A549 (cell line): ENCODE data around the gene PLSCR3. TPM values are rescaled to one million over a fixed set of nuclear protein-coding genes. Genes with fewer than 3 reads are reported as not detected.

Source experiments
- ATAC-seq, 2 experiments: fragments of 200-7000 bp in 1 of 2; fragments of >200 bp in 1 of 2; cut with Nextera tagmentation in 1 of 2; cut with Tn5 transposase in 1 of 2; 3 replicates each; pipeline versions ENCODE4 v1.8.0 to v1.9.1; 2018 to 2020; ENCODE audit warnings: mild to moderate bottlenecking in 1 of 2, moderate library complexity in 1 of 2
- CTCF ChIA-PET: fragments of 300-600 bp; sonication (Branson Sonifier 250); formaldehyde crosslinking; extraction: SDS; loops from one replicate; lab custom pipeline; 2021; ENCODE audit warnings: antibody characterized with exemption, inconsistent platforms; lab: Yijun Ruan, JAX
- POLR2A ChIA-PET: fragments of 350-600 bp; formaldehyde crosslinking; extraction: SDS; loops from one replicate; lab custom pipeline; 2021; ENCODE audit warnings: antibody characterized with exemption, inconsistent platforms; lab: Yijun Ruan, JAX
- DNase-seq, 2 experiments: peaks; one replicate each; pipeline versions ENCODE4 v3.0.0 to v3.0.0-alpha.2; 2011 to 2016; ENCODE audit warnings: low read depth in 1 of 2, low spot score in 1 of 2
- FAIRE-seq: peaks from 2 replicates; lab custom pipeline; 2011; peaks lifted over from hg19 to GRCh38; lab: Jason Lieb, UNC
- H3K27ac ChIP-seq, 2 experiments: fragments of >200 bp; sonication (Bioruptor Twin); formaldehyde crosslinking; 3 replicates each; pipeline ENCODE4 v1.5.1; 2016 to 2017
- H3K4me1 ChIP-seq: fragments of >200 bp; sonication (Bioruptor Twin); formaldehyde crosslinking; 3 replicates; pipeline ENCODE4 v1.6.1; 2016
- H3K4me2 ChIP-seq: fragments of >200 bp; sonication (Bioruptor Twin); formaldehyde crosslinking; 3 replicates; pipeline ENCODE4 v1.6.1; 2016
- H3K4me3 ChIP-seq: fragments of >200 bp; sonication (Bioruptor Twin); formaldehyde crosslinking; 3 replicates; pipeline ENCODE4 v1.5.1; 2016
- H3K9me3 ChIP-seq: fragments of >200 bp; sonication (Bioruptor Twin); formaldehyde crosslinking; 3 replicates; pipeline ENCODE4 v1.6.1; 2016
- BHLHE40 ChIP-seq: IDR thresholded peaks from 2 replicates; pipeline ENCODE4 v1.6.1; 2012; ENCODE audit warnings: low read depth, low read length, inconsistent platforms
- CBX2 ChIP-seq: fragments of 200-600 bp; sonication (generic); IDR thresholded peaks from 2 replicates; pipeline ENCODE4 v1.6.1; 2016; ENCODE audit warnings: low read depth, mild to moderate bottlenecking, borderline replicate concordance
- CBX8 ChIP-seq: fragments of 200-600 bp; sonication (generic); IDR thresholded peaks from 2 replicates; pipeline ENCODE4 v1.6.1; 2016
- CEBPB ChIP-seq, 2 experiments: fragments of >200 bp in 1 of 2; sonication (Bioruptor Twin) in 1 of 2; formaldehyde crosslinking in 1 of 2; IDR thresholded peaks; 2 replicates each; pipeline ENCODE4 v1.6.1; 2012 to 2016
- CHD4 ChIP-seq: fragments of 200-600 bp; sonication (generic); IDR thresholded peaks from 2 replicates; pipeline ENCODE4 v1.6.1; 2016; ENCODE audit warnings: antibody characterized with exemption, mild to moderate bottlenecking, borderline replicate concordance
- EHMT2 ChIP-seq: fragments of 200-600 bp; sonication (generic); IDR thresholded peaks from 2 replicates; pipeline ENCODE4 v1.6.1; 2016; ENCODE audit warnings: antibody characterized with exemption, low read depth, mild to moderate bottlenecking, moderate library complexity
- ELK1 ChIP-seq: fragments of 150-350 bp; IDR thresholded peaks from 2 replicates; pipeline ENCODE4 v1.6.1; 2014; ENCODE audit warnings: low read depth, mild to moderate bottlenecking, low read length
- GATA3 ChIP-seq: IDR thresholded peaks from 2 replicates; pipeline ENCODE4 v1.6.1; 2012; ENCODE audit warnings: borderline replicate concordance
- HDAC2 ChIP-seq: fragments of 200-600 bp; sonication (generic); IDR thresholded peaks from 2 replicates; pipeline ENCODE4 v1.6.1; 2016
- HEYL ChIP-seq: fragments of 250-450 bp; sonication (Bioruptor Pico); IDR thresholded peaks from 2 replicates; pipeline ENCODE4 v1.8.0; 2021; ENCODE audit warnings: mild to moderate bottlenecking, moderate library complexity
- HMGXB4 ChIP-seq: fragments of 250-450 bp; sonication (Bioruptor Pico); IDR thresholded peaks from 2 replicates; pipeline ENCODE4 v1.5.0; 2021; ENCODE audit warnings: mild to moderate bottlenecking, moderate library complexity, borderline replicate concordance
- HOXA7 ChIP-seq: fragments of 250-450 bp; sonication (Bioruptor Pico); IDR thresholded peaks from 2 replicates; pipeline ENCODE4 v1.5.0; 2020; ENCODE audit warnings: mild to moderate bottlenecking, moderate library complexity
- HOXB13 ChIP-seq: fragments of 250-450 bp; sonication (Bioruptor Pico); IDR thresholded peaks from 2 replicates; pipeline ENCODE4 v1.5.0; 2020; ENCODE audit warnings: low read depth, mild to moderate bottlenecking, moderate library complexity
- JUNB ChIP-seq: fragments of >200 bp; sonication (Bioruptor Twin); formaldehyde crosslinking; IDR thresholded peaks from 2 replicates; pipeline ENCODE4 v1.6.1; 2016
- NFE2L2 ChIP-seq: fragments of 150-350 bp; conservative IDR thresholded peaks from 2 replicates; pipeline ENCODE4 v1.6.1; 2014; ENCODE audit warnings: low read length
- NR3C1 ChIP-seq: fragments of >200 bp; sonication (Bioruptor Twin); formaldehyde crosslinking; IDR thresholded peaks from 3 replicates; pipeline ENCODE4 v1.6.1; 2017
- PBX3 ChIP-seq: IDR thresholded peaks from 2 replicates; pipeline ENCODE4 v1.6.1; 2012
- PHF8 ChIP-seq: fragments of 200-600 bp; sonication (generic); IDR thresholded peaks from 2 replicates; pipeline ENCODE4 v1.6.1; 2016; ENCODE audit warnings: low read depth, mild to moderate bottlenecking, antibody characterized with exemption, moderate library complexity, borderline replicate concordance
- POLR2AphosphoS2 ChIP-seq: conservative IDR thresholded peaks from 2 replicates; pipeline ENCODE4 v1.6.1; 2012; ENCODE audit warnings: low read length, improper control_type of control experiment, inconsistent platforms
- RAD21 ChIP-seq, 2 experiments: fragments of >200 bp in 1 of 2; sonication (Bioruptor Twin) in 1 of 2; formaldehyde crosslinking in 1 of 2; IDR thresholded peaks in 1 of 2; conservative IDR thresholded peaks in 1 of 2; 2 replicates in 1 of 2; 3 replicates in 1 of 2; pipeline ENCODE4 v1.6.1; 2012 to 2018; ENCODE audit warnings: inconsistent platforms in 1 of 2
- RCOR1 ChIP-seq: fragments of 150-350 bp; IDR thresholded peaks from 2 replicates; pipeline ENCODE4 v1.6.1; 2014; ENCODE audit warnings: antibody characterized with exemption, low read length, low read depth
- RFX5 ChIP-seq: fragments of 450-650 bp; IDR thresholded peaks from 2 replicates; pipeline ENCODE4 v1.7.1; 2014; ENCODE audit warnings: antibody characterized with exemption, mild to moderate bottlenecking, moderate library complexity
- RNF2 ChIP-seq: fragments of 200-600 bp; sonication (generic); IDR thresholded peaks from 2 replicates; pipeline ENCODE4 v1.6.1; 2016; ENCODE audit warnings: low read depth, mild to moderate bottlenecking, antibody characterized with exemption, moderate library complexity, borderline replicate concordance
- SMC3 ChIP-seq: fragments of >200 bp; sonication (Bioruptor Twin); formaldehyde crosslinking; IDR thresholded peaks from 3 replicates; pipeline ENCODE4 v1.6.1; 2018; ENCODE audit warnings: inconsistent platforms
- TP53 ChIP-seq: fragments of 250-450 bp; sonication (Bioruptor Pico); IDR thresholded peaks from 2 replicates; pipeline ENCODE4 v1.5.0; 2021; ENCODE audit warnings: mild to moderate bottlenecking, moderate library complexity
- ZFP36 ChIP-seq: fragments of 450-650 bp; IDR thresholded peaks from 2 replicates; pipeline ENCODE4 v1.6.1; 2014; ENCODE audit warnings: borderline replicate concordance; ENCODE audit not compliant: partially characterized antibody
- ZNF302 ChIP-seq: fragments of 250-450 bp; sonication (Bioruptor Pico); IDR thresholded peaks from 2 replicates; pipeline ENCODE4 v1.9.0; 2021; ENCODE audit warnings: inconsistent platforms, mild to moderate bottlenecking, moderate library complexity
- WGBS: methylation state at CpG from one replicate; pipeline ENCODE4 v1.1.6; 2017; ENCODE audit errors: missing lambda C conversion rate; 5-methylcytosine and 5-hydroxymethylcytosine counted together
- polyA plus RNA-seq, 4 experiments: library from polyadenylated mRNA; depleted of rRNA in 3 of 4; stranded (reverse); fragments of >200 nt; fragmentation: RNase III in 1 of 4; extraction: RNeasy Plus Mini Kit Qiagen cat#74134 plus additional on column Dnase treatment in 1 of 4; gene quantifications; 2 replicates in 3 of 4; 3 replicates in 1 of 4; pipeline ENCODE4 v1.2.3, GENCODE V29; 2011 to 2017
- TF ChIP-seq, protein P1 (sequence below): IDR thresholded peaks from 2 replicates; pipeline ENCODE4 v1.6.1; 2012
- TF ChIP-seq, protein P2 (sequence below): IDR thresholded peaks from 2 replicates; pipeline ENCODE4 v1.6.1; 2012; ENCODE audit warnings: low read depth, borderline replicate concordance

PLSCR3 gene
- polyA plus RNA-seq, 2 of the 4 experiments (the other 2 are of a cell fraction), result 11.0 to 29.6 TPM

DNA sequence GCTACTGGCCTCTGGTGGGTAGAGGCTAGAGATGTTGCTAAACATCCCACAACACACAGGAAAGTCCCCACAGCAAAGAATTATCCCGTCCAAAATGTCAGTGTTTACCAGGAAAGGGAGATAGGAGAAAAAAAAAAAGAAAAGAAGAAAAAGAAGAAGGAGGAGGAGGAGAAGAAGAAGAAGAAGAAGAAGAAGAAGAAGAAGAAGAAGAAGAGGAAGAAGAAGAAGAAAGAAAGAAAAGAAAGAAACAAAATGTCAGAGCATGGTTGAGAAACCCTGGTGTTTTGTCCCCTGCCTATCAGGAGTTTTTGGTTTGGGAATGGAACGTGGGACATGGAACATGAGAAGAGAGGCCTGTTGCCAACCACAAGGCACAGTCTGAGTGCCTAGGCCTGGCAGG, 36.9 kb downstream of the PLSCR3 start:
- Histone ChIP-seq H3K4me3 (no peak overlapping the region), H3K4me1 (peaks cover 37% of the 10 kb centered on the region), H3K4me2 (no peak overlapping the region), H3K9me3 (no peaks in the 10 kb centered on the region), H3K27ac (no peak overlapping the region)
- WGBS, result 82% methylated on average over 2 of the region's 2 CpGs
- ATAC-seq, result no peak
- ChIA-PET POLR2A (no interaction called here), CTCF (interaction anchor here (1.2 to 6.6 kb wide), 11 partner anchors 13 to 244 kb away, joined by 4 to 232 read pairs (median 14); partner anchors contain the start of genes FGF11, NLGN2, PLSCR3 and SENP3)
- DNase-seq, result no peak
- TF ChIP-seq CBX2 (no peak), HOXA7 (CRISPR knock-in tag) (no peak), HMGXB4 (CRISPR knock-in tag) (no peak), ELK1 (no peak), PBX3 (no peak), HEYL (no peak), ZFP36 (no peak), JUNB (no peak), RFX5 (no peak), POLR2AphosphoS2 (no peak), EHMT2 (no peak)
- TF ChIP-seq, protein P1, sequence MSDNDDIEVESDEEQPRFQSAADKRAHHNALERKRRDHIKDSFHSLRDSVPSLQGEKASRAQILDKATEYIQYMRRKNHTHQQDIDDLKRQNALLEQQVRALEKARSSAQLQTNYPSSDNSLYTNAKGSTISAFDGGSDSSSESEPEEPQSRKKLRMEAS, result no peak
- no peak for FAIRE-seq

GRCh38 chr17:7356756-7357155, 37.6 kb downstream of the PLSCR3 start:
- Histone ChIP-seq H3K4me2 (no peak overlapping the region), H3K27ac (no peak overlapping the region), H3K4me1 (peaks cover 37% of the 10 kb centered on the region), H3K4me3 (no peak overlapping the region), H3K9me3 (no peaks in the 10 kb centered on the region)
- ChIA-PET POLR2A (interaction anchor here (1.0 to 1.1 kb wide), 3 partner anchors 38 to 204 kb away, joined by 3 read pairs; partner anchors contain the start of genes PLSCR3 and ZBTB4), CTCF (interaction anchor here (0.6 to 6.6 kb wide), 43 partner anchors 12 to 331 kb away, joined by 3 to 232 read pairs (median 9); partner anchors contain the start of genes ACAP1, FGF11, MPDU1 and NEURL4)
- WGBS, result 78% methylated on average over 8 of the region's 8 CpGs
- ATAC-seq (no peak), DNase-seq (no peak), FAIRE-seq (no peak)
- no peak for TF ChIP-seq BHLHE40
- no peak for TF ChIP-seq HEYL

DNA sequence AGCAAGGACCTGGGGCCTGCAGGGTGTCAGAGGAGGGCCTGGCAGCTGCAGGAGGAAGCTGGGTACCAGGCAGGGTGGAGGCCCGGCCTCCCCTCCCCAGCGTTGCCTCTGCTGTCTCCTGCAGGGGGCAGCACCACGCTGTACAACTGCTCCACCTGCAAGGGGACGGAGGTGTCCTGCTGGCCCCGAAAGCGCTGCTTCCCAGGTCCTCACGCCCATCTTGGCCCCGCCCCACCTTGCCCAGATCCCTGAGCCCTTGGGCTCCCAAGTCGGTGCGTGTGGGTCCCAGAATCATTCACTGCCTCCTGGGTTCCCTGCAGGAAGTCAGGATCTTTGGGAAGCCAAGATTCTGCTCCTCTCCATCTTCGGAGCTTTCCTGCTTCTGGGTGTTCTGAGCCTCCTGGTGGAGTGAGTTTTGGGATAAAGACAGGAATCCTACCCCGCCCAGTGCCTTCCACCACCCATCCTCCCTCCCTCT, 38.2 kb downstream of the PLSCR3 start:
- 13% methylated on average over 12 of the region's 12 CpGs for WGBS
- DNase-seq (peak; percentile 89 to 92), FAIRE-seq (no peak), ATAC-seq (peak; percentile 52 to 73)
- Histone ChIP-seq H3K4me3 (no peak overlapping the region), H3K27ac (peak overlapping the region in 1 of 2 experiments; percentile 25; a peak in 2 of 6 replicates), H3K4me1 (peaks cover 37% of the 10 kb centered on the region), H3K4me2 (peak overlapping the region; percentile 48), H3K9me3 (no peaks in the 10 kb centered on the region)
- POLR2A ChIA-PET, result interaction anchor here (0.6 to 3.9 kb wide), 8 partner anchors 38 to 205 kb away, joined by 3 to 25 read pairs (median 4); partner anchors contain the start of genes PLSCR3, TMEM102, TMEM256 and ZBTB4
- CTCF ChIA-PET, result interaction anchor here (0.6 to 6.6 kb wide), 70 partner anchors 11 to 332 kb away, joined by 3 to 232 read pairs (median 6); partner anchors contain the start of genes ACAP1, FGF11, GPS2 and MPDU1
- TF ChIP-seq SMC3, result peak; percentile 89
- no peak for TF ChIP-seq CEBPB (IDR thresholded peaks at IDR 0.05)
- no peak for TF ChIP-seq HOXA7 (CRISPR knock-in tag)
- TF ChIP-seq NFE2L2, result no peak
- no peak for TF ChIP-seq TP53
- TF ChIP-seq JUNB, result no peak
- peak; percentile 95 to 96 for TF ChIP-seq RAD21 (conservative IDR thresholded peaks at IDR 0.05 in 1 of 2, IDR thresholded peaks at IDR 0.05 in 1 of 2)
- TF ChIP-seq GATA3, result no peak
- no peak for TF ChIP-seq CHD4
- no peak for TF ChIP-seq HDAC2
- TF ChIP-seq, protein P2, sequence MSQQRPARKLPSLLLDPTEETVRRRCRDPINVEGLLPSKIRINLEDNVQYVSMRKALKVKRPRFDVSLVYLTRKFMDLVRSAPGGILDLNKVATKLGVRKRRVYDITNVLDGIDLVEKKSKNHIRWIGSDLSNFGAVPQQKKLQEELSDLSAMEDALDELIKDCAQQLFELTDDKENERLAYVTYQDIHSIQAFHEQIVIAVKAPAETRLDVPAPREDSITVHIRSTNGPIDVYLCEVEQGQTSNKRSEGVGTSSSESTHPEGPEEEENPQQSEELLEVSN, result no peak
- no peak for TF ChIP-seq ZNF302 (CRISPR knock-in tag)
- no peak for TF ChIP-seq NR3C1
- no peak for TF ChIP-seq RCOR1
- no peak for TF ChIP-seq ZFP36
- TF ChIP-seq EHMT2, result no peak
- TF ChIP-seq RNF2, result no peak
- TF ChIP-seq PHF8, result no peak
- no peak for TF ChIP-seq CBX8
- TF ChIP-seq HOXB13 (CRISPR knock-in tag), result no peak
- TF ChIP-seq, protein P1, result peak; percentile 58; the same call in 1 of the 2 replicates
